ENCODE data around the gene FKBP2.

The FKBP2 gene

GRCh38 chr11:64247729-64248531 is 7.0 kb downstream of the FKBP2 start:
- TF ChIP-seq CTCF (IDR thresholded peaks at IDR 0.05; ENCODE audit: control insufficient read depth, insufficient read depth, low read depth, low read length, missing control alignments): no peak
- DNase-seq (ENCODE audit: low read depth): no peak
- H3K4me3 ChIP-seq (ENCODE audit: control insufficient read depth, low read depth, low read length): peak overlapping the region; percentile 81

DNA sequence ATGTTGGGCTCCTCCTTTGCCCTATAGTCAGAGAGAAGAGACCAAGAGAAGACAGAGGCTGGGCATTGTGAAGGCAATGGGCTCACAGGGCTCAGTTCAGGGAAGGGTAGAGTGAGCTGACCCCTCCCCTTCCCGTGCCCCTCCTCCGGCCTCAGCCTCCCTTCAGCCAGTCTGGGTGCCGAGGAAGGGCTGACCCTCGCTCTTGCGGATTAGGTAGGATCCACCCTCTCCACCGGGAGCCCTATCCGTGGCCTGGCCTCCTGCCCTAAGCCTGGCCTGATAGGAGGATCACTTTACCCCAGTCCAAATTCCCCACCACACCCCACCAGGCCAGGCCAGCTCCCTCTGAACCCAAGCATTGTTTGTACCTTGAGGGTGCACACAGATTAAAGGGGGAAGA is 7.7 kb downstream of the FKBP2 start:
- H3K4me3 ChIP-seq (ENCODE audit: control insufficient read depth, low read depth, low read length): no peak overlapping the region
- DNase-seq (ENCODE audit: low read depth): no peak
- no peak for TF ChIP-seq CTCF (IDR thresholded peaks at IDR 0.05; ENCODE audit: control insufficient read depth, insufficient read depth, low read depth, low read length, missing control alignments)

DNA sequence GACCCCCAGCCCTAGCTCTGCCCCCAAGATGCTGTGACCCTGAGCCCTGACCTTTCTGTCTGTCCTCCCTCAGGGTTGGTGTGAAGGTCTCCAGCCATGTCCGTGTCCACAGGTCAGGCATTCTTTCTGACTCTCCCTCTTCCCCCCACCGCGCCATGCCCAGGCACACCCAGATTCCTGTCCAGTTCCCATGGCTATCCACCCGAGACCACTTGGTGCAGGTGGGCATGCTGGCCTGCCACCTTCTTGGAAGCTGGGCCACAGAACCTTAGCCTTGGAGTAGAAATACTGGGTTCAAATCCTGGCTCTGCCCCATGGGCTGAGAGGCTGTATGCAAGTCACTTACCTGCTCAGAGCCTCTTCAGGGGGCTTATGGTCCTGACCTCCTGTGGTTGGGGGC is 8.1 kb downstream of the FKBP2 start:
- no peak overlapping the region for H3K4me3 ChIP-seq (ENCODE audit: control insufficient read depth, low read depth, low read length)
- TF ChIP-seq CTCF (IDR thresholded peaks at IDR 0.05; ENCODE audit: control insufficient read depth, insufficient read depth, low read depth, low read length, missing control alignments): no peak
- no peak for DNase-seq (ENCODE audit: low read depth)

- TF ChIP-seq CTCF (IDR thresholded peaks at IDR 0.05; ENCODE audit: control insufficient read depth, insufficient read depth, low read depth, low read length, missing control alignments): no peak
- no peak overlapping the region for H3K4me3 ChIP-seq (ENCODE audit: control insufficient read depth, low read depth, low read length)
- DNase-seq (ENCODE audit: low read depth): no peak
These were observed 8.9 kb downstream of the FKBP2 start for GRCh38 chr11:64249563-64250414.

- H3K4me3 ChIP-seq (ENCODE audit: control insufficient read depth, low read depth, low read length): peak overlapping the region; percentile 66
These were observed 9.6 kb downstream of the FKBP2 start for GRCh38 chr11:64250415-64251015.

More at GRCh38 chr11:64250415-64251015, 9.6 kb downstream of the FKBP2 start:
- TF ChIP-seq CTCF (IDR thresholded peaks at IDR 0.05; ENCODE audit: control insufficient read depth, insufficient read depth, low read depth, low read length, missing control alignments): no peak
- no peak for DNase-seq (ENCODE audit: low read depth)
